Choroid plexus epithelial cell (primary cell): Measurements from ENCODE around the gene KCTD14.
"Not testable (repeated sequence)": the region's sequence is repeated elsewhere in the genome, so short reads cannot be mapped to it uniquely, and the experiment has no call there.

Experiments
- DNase-seq: peaks from one replicate; pipeline ENCODE4 v3.0.0-alpha.2; 2010; ENCODE audit warnings: low read depth
- H3K4me3 ChIP-seq: 2 replicates; pipeline ENCODE4 v1.5.1; 2011; ENCODE audit warnings: low read depth, mild to moderate bottlenecking, control low read depth, low read length, moderate library complexity
- CTCF ChIP-seq: conservative IDR thresholded peaks from 2 replicates; pipeline ENCODE4 v1.5.1; 2011; ENCODE audit warnings: low read depth, mild to moderate bottlenecking, control low read depth, inconsistent platforms, low read length, moderate library complexity

Gene KCTD14

GRCh38 chr11:78033040-78033439 is 10.0 kb upstream of the KCTD14 start:
- peak; percentile 49 for DNase-seq
- no peak for TF ChIP-seq CTCF
- no peak overlapping the region for H3K4me3 ChIP-seq

GRCh38 chr11:78032090-78032489 is 9.0 kb upstream of the KCTD14 start:
- no peak overlapping the region for H3K4me3 ChIP-seq
- TF ChIP-seq CTCF, result no peak
- DNase-seq, result no peak

GRCh38 chr11:78031629-78032028 is 8.6 kb upstream of the KCTD14 start:
- no peak for TF ChIP-seq CTCF
- no peak overlapping the region for H3K4me3 ChIP-seq
- no peak for DNase-seq

- H3K4me3 ChIP-seq, result no peak overlapping the region
- DNase-seq, result peak; percentile 70
These were observed 7.6 kb upstream of the KCTD14 start for GRCh38 chr11:78030429-78031325.

GRCh38 chr11:78028423-78028822 is 5.3 kb upstream of the KCTD14 start:
- not testable (repeated sequence) for DNase-seq, H3K4me3 ChIP-seq

More at GRCh38 chr11:78030429-78031325, 7.6 kb upstream of the KCTD14 start:
- TF ChIP-seq CTCF, result no peak

- TF ChIP-seq CTCF, result no peak
These were observed 4.7 kb upstream of the KCTD14 start for GRCh38 chr11:78027759-78028158.

GRCh38 chr11:78025378-78025777 is 2.3 kb upstream of the KCTD14 start:
- no peak for DNase-seq
- H3K4me3 ChIP-seq, result no peak overlapping the region
- no peak for TF ChIP-seq CTCF

More at GRCh38 chr11:78027759-78028158, 4.7 kb upstream of the KCTD14 start:
- no peak for DNase-seq
- H3K4me3 ChIP-seq, result no peak overlapping the region
